Body of pancreas (tissue), 4 donors: ENCODE data around the gene SCAF8.

ENCODE experiments used
- POLR2A ChIP-seq, 3 donors: fragments of 450-650 bp; IDR thresholded peaks; one replicate each; pipeline ENCODE4 v1.6.1; 2016; ENCODE audit warnings: antibody characterized with exemption in 3 of 3, mild to moderate bottlenecking in 2 of 3
- TF ChIP-seq, protein P1 (sequence below), 7 experiments: fragments of 450-650 bp in 4 of 7; fragments of 200-600 bp in 3 of 7; sonication (generic) in 3 of 7; IDR thresholded peaks; one replicate each; pipeline ENCODE4 v1.5.1; 2016 to 2019; ENCODE audit warnings: antibody characterized with exemption in 7 of 7

DNA sequence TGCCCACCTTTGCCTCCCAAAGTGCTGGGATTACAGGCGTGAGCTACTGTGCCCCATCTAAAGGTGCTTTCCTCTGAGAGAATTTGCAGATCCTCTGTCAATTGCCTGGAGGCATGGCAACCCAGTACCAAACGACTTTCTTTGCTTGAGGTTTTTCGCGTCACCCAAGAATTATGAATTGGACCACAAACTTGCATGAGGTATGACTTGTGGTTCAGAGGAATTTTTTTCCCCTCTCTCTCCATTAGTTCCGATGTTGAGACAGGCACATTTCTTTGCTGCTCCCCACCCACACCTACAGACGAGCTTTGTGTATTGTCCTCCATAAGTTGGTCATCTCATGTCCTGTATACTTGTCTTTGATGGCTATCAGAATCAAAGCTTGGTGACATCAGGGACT, 11.8 kb upstream of the SCAF8 start:
- TF ChIP-seq, protein P1, sequence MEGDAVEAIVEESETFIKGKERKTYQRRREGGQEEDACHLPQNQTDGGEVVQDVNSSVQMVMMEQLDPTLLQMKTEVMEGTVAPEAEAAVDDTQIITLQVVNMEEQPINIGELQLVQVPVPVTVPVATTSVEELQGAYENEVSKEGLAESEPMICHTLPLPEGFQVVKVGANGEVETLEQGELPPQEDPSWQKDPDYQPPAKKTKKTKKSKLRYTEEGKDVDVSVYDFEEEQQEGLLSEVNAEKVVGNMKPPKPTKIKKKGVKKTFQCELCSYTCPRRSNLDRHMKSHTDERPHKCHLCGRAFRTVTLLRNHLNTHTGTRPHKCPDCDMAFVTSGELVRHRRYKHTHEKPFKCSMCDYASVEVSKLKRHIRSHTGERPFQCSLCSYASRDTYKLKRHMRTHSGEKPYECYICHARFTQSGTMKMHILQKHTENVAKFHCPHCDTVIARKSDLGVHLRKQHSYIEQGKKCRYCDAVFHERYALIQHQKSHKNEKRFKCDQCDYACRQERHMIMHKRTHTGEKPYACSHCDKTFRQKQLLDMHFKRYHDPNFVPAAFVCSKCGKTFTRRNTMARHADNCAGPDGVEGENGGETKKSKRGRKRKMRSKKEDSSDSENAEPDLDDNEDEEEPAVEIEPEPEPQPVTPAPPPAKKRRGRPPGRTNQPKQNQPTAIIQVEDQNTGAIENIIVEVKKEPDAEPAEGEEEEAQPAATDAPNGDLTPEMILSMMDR (IDR thresholded peaks at IDR 0.05) = no peak
- TF ChIP-seq POLR2A (IDR thresholded peaks at IDR 0.05) = no peak
